Upper lobe of left lung (tissue), 4 donors: Measurements from ENCODE around the gene POLR3E.

Experiments
- CTCF ChIP-seq, 6 experiments: fragments of 450-650 bp in 4 of 6; fragments of 200-600 bp in 2 of 6; sonication (generic) in 2 of 6; IDR thresholded peaks; one replicate each; pipeline ENCODE4 v1.5.1; 2016 to 2019; ENCODE audit warnings: antibody characterized with exemption in 6 of 6
- POLR2A ChIP-seq, 4 donors: fragments of 450-650 bp; IDR thresholded peaks; one replicate each; pipeline ENCODE4 v1.5.1; 2016 to 2017; ENCODE audit warnings: antibody characterized with exemption in 4 of 4, mild to moderate bottlenecking in 2 of 4

GRCh38 chr16:22300427-22301071 lies 3.3 kb downstream of the POLR3E start:
- TF ChIP-seq CTCF (IDR thresholded peaks at IDR 0.05) = peak in 3 of 6 experiments; percentile 29 to 53 (median 40)
- no peak for TF ChIP-seq POLR2A (IDR thresholded peaks at IDR 0.05)
